Heart left ventricle (tissue), 13 donors: Measurements from ENCODE around the gene SCN3B.

Experiments used
- POLR2A ChIP-seq, 2 donors: fragments of 450-650 bp; IDR thresholded peaks; one replicate each; pipeline ENCODE4 v1.6.1; 2017; ENCODE audit warnings: antibody characterized with exemption in 2 of 2, mild to moderate bottlenecking in 2 of 2, moderate library complexity in 2 of 2
- TF ChIP-seq, protein P1 (sequence below), 12 donors: fragments of 200-600 bp; sonication (generic) in 4 of 12; IDR thresholded peaks; one replicate each; pipeline versions ENCODE4 v1.5.0 to v1.8.0; 2018 to 2022; ENCODE audit warnings: antibody characterized with exemption in 12 of 12, mild to moderate bottlenecking in 5 of 12
- donor health status: ischemic (EF 13 %, LVEDD 7.1; RV severe dilation, severe dysfunction).
- donor health status: DM: no; HTN: yes; CAD: no.
- donor health status: DM: no; HTN: no; CAD: no.
- donor health status: ischemic (EF 25% LVEDD 6.9; RV normal size, moderate dysfunction).
- donor health status: ischemic (EF 25% LVEDD 5.7; RV mildly dilated, moderate dysfunction).
- donor health status: ischemic (EF 35%, LVEDD 5.7; RV mildly dilated, moderate dysfunction).
- donor health status: nonischemic (EF 11% LVEDD 7.7; RV severe dilation, severe dysfunction).
- donor health status: DM: yes; HTN: yes; CAD: no.
- donor health status: PGD.
- donor health status: ischemic (EF 29% LVEDD 5.4; RV normal size, mild dysfunction).
- donor health status: nonischemic (EF 23%, LVEDD 6.1; RV moderate dilation, normal function).

DNA sequence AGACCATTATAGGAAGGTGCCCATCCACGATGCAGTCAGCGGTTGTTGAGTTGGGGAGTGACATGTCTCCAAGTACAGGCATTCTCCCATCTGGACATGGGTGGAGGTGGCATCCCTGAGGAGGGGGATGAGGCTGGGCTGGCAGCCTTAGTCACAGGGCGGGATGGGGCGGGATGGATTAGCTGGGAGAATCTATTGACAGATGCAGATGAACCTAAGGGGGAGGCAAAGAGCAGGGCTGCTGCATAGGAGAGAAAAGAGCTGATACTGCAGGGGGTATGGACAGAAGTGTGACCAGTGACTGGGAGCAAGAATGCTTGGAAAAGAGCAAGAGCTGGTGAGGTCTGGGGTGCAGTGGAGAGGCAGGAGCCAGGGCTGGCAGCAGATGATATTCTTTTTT is 42.7 kb downstream of the SCN3B start:
- TF ChIP-seq, protein P1, sequence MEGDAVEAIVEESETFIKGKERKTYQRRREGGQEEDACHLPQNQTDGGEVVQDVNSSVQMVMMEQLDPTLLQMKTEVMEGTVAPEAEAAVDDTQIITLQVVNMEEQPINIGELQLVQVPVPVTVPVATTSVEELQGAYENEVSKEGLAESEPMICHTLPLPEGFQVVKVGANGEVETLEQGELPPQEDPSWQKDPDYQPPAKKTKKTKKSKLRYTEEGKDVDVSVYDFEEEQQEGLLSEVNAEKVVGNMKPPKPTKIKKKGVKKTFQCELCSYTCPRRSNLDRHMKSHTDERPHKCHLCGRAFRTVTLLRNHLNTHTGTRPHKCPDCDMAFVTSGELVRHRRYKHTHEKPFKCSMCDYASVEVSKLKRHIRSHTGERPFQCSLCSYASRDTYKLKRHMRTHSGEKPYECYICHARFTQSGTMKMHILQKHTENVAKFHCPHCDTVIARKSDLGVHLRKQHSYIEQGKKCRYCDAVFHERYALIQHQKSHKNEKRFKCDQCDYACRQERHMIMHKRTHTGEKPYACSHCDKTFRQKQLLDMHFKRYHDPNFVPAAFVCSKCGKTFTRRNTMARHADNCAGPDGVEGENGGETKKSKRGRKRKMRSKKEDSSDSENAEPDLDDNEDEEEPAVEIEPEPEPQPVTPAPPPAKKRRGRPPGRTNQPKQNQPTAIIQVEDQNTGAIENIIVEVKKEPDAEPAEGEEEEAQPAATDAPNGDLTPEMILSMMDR (IDR thresholded peaks at IDR 0.05) = no peak
- no peak for TF ChIP-seq POLR2A (IDR thresholded peaks at IDR 0.05)
